ENCODE measurements around the gene GATA3.
"Not testable (repeated sequence)": the region's sequence is repeated elsewhere in the genome, so short reads cannot be mapped to it uniquely, and the experiment has no call there.

Gene GATA3

GRCh38 chr10:8054494-8055407, at the start of gene GATA3:
TSS of gene GATA3 (plus strand) at chr10:8054688. CDS start at chr10:8055656, 968 bp downstream.
- peak; percentile 61 for DNase-seq (ENCODE audit: low spot score)

GRCh38 chr10:8006274-8006999, 48.1 kb upstream of the GATA3 start:
- DNase-seq (ENCODE audit: low spot score): peak; percentile 11

- no peak for DNase-seq (ENCODE audit: low spot score)
Measured at GRCh38 chr10:8009031-8009430, 45.5 kb upstream of the GATA3 start.

- DNase-seq (ENCODE audit: low spot score): no peak
Measured at GRCh38 chr10:8013006-8013405, 41.5 kb upstream of the GATA3 start.

- no peak for DNase-seq (ENCODE audit: low spot score)
Measured at GRCh38 chr10:8013619-8014018, 40.9 kb upstream of the GATA3 start.

GRCh38 chr10:8014649-8015048, 39.8 kb upstream of the GATA3 start:
- DNase-seq (ENCODE audit: low spot score): no peak

- DNase-seq (ENCODE audit: low spot score): no peak
Measured at GRCh38 chr10:8017277-8017676, 37.2 kb upstream of the GATA3 start.

GRCh38 chr10:8023321-8023720, 31.2 kb upstream of the GATA3 start:
- no peak for DNase-seq (ENCODE audit: low spot score)

- no peak for DNase-seq (ENCODE audit: low spot score)
Measured at GRCh38 chr10:8023851-8024250, 30.6 kb upstream of the GATA3 start.

GRCh38 chr10:8026349-8027259, 27.9 kb upstream of the GATA3 start:
- DNase-seq (ENCODE audit: low spot score): no peak

- DNase-seq (ENCODE audit: low spot score): not testable (repeated sequence)
Measured at GRCh38 chr10:8031211-8031610, 23.3 kb upstream of the GATA3 start.

GRCh38 chr10:8032558-8032957, 21.9 kb upstream of the GATA3 start:
- no peak for DNase-seq (ENCODE audit: low spot score)

GRCh38 chr10:8033812-8034465, 20.5 kb upstream of the GATA3 start:
- DNase-seq (ENCODE audit: low spot score): no peak

GRCh38 chr10:8034466-8035005, 20.0 kb upstream of the GATA3 start:
- DNase-seq (ENCODE audit: low spot score): no peak

GRCh38 chr10:8035006-8035640, 19.4 kb upstream of the GATA3 start:
- no peak for DNase-seq (ENCODE audit: low spot score)

GRCh38 chr10:8035641-8036470, 18.6 kb upstream of the GATA3 start:
- no peak for DNase-seq (ENCODE audit: low spot score)

- DNase-seq (ENCODE audit: low spot score): no peak
Measured at GRCh38 chr10:8036506-8037198, 17.8 kb upstream of the GATA3 start.

GRCh38 chr10:8037199-8037801, 17.2 kb upstream of the GATA3 start:
- no peak for DNase-seq (ENCODE audit: low spot score)

Measured in germinal center (tissue), 1 donor.